ELF-1 (cell line): ENCODE measurements around the gene AIMP1.
A peak's percentile ranks its signal among the peaks of the same experiment; 100 is the strongest.

Experiments
- DNase-seq: peaks from one replicate; pipeline ENCODE4 v3.0.0-alpha.2; 2016; ENCODE audit warnings: low read depth, low spot score

Gene AIMP1

GRCh38 chr4:106315968-106316772 lies at the start of gene AIMP1, which contains the start of gene TBCK:
AIMP1 (plus strand) TSS chr4:106316550; CDS start chr4:106325010, 8,460 bp downstream.
TBCK (minus strand) TSS chr4:106316209; CDS start chr4:106308960, 7,249 bp downstream.
- DNase-seq: peak; percentile 94

GRCh38 chr4:106268786-106269185 lies 47.6 kb upstream of the AIMP1 start:
- DNase-seq: no peak

- no peak for DNase-seq
These were observed 46.6 kb upstream of the AIMP1 start for GRCh38 chr4:106269711-106270110.

GRCh38 chr4:106270736-106271135 lies 45.6 kb upstream of the AIMP1 start:
- no peak for DNase-seq

- no peak for DNase-seq
These were observed 42.5 kb upstream of the AIMP1 start for GRCh38 chr4:106273831-106274230.

GRCh38 chr4:106277140-106277675 lies 39.1 kb upstream of the AIMP1 start:
- DNase-seq: no peak

GRCh38 chr4:106284227-106284626 lies 32.1 kb upstream of the AIMP1 start:
- no peak for DNase-seq

- no peak for DNase-seq
These were observed 29.7 kb upstream of the AIMP1 start for GRCh38 chr4:106286611-106287010.

GRCh38 chr4:106287353-106287969 lies 28.9 kb upstream of the AIMP1 start:
- DNase-seq: no peak

GRCh38 chr4:106289737-106290136 lies 26.6 kb upstream of the AIMP1 start:
- DNase-seq: no peak

GRCh38 chr4:106291678-106292077 lies 24.7 kb upstream of the AIMP1 start:
- DNase-seq: no peak

GRCh38 chr4:106294062-106294461 lies 22.3 kb upstream of the AIMP1 start:
- DNase-seq: no peak

- DNase-seq: no peak
These were observed 18.9 kb upstream of the AIMP1 start for GRCh38 chr4:106297245-106298035.

- DNase-seq: no peak
These were observed 16.4 kb upstream of the AIMP1 start for GRCh38 chr4:106299977-106300376.

GRCh38 chr4:106301393-106302061 lies 14.8 kb upstream of the AIMP1 start:
- DNase-seq: no peak

GRCh38 chr4:106302062-106302438 lies 14.3 kb upstream of the AIMP1 start:
- no peak for DNase-seq

GRCh38 chr4:106303548-106304281 lies 12.6 kb upstream of the AIMP1 start:
- DNase-seq: peak; percentile 20

- DNase-seq: no peak
These were observed 11.7 kb upstream of the AIMP1 start for GRCh38 chr4:106304632-106305031.

GRCh38 chr4:106305435-106306055 lies 10.8 kb upstream of the AIMP1 start:
- DNase-seq: no peak

GRCh38 chr4:106306561-106306960 lies 9.8 kb upstream of the AIMP1 start:
- no peak for DNase-seq
